G401.6 (cell line): ENCODE measurements around the gene UBA6.
"Not testable (repeated sequence)": the region's sequence is repeated elsewhere in the genome, so short reads cannot be mapped to it uniquely, and the experiment has no call there.

ENCODE experiments used
- FAIRE-seq: peaks from 2 replicates; lab custom pipeline; 2012; peaks lifted over from hg19 to GRCh38; lab: Jason Lieb, UNC

UBA6 gene

GRCh38 chr4:67713529-67714247 lies 12.7 kb upstream of the UBA6 start:
- FAIRE-seq = no peak

DNA sequence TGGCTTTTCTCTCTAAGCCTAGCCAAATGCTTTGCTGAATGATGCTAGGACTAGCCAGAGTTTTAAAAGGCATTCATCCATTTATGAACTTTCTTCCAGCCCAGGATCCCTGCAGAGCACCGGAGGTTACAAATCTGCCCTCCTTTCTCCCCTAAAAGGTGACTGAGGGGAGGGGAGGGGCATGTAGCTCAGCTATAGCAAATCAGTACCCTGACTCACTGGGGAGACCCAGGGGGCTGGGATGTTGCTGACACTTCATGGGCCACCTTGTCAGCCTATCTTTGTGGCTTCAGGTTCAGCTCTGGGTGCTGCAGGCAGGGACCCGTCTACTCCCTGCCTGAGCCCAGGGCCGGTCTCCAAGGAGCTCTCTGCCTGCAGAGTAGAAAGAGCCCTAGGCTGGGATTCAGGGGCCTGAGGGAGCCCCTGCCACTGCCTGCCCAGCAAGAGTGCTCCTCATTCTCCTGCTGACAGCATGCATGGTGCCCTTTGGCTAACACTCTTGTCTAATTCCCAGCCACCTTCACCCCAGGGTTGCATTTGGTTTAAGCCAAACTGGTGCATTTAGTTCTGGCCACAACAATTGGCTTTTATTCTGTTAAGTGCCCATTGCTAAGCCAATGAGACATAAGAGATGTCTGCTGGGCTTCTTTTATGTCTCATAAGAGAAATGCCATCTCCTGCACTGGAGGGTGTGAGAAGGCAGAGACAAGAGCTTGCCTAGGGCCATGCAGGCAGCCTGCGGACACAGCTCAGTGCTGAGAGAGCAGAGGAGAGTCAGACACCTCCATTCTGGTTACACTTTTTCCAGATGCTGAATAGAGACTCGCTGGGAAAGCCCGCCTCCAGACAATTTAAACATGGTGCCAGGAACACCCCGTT lies 11.9 kb upstream of the UBA6 start:
- no peak for FAIRE-seq

GRCh38 chr4:67712000-67712625 lies 11.2 kb upstream of the UBA6 start:
- no peak for FAIRE-seq

- not testable (repeated sequence) for FAIRE-seq
These were observed 5.7 kb upstream of the UBA6 start for GRCh38 chr4:67706682-67707081.

- FAIRE-seq = no peak
These were observed 3.9 kb upstream of the UBA6 start for GRCh38 chr4:67704843-67705242.

DNA sequence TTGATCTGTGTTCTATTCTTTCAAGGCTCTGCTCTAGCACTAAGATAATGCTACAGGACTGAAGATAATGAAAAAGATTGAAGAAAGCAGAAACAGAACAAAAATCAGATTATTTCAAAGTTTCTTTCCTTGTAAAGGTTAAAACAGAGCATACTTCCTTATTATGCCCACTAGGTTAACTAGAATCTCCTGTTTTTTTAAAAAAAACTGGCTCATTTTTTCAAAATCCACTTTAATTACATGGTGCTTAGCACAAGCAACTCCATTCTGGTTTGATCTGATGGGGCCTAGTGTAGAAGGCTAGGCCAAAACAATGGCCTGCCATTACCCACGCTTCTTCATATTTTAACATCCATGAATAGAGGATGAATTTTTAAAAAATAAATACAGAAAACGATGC lies 1.2 kb upstream of the UBA6 start:
- FAIRE-seq = no peak

DNA sequence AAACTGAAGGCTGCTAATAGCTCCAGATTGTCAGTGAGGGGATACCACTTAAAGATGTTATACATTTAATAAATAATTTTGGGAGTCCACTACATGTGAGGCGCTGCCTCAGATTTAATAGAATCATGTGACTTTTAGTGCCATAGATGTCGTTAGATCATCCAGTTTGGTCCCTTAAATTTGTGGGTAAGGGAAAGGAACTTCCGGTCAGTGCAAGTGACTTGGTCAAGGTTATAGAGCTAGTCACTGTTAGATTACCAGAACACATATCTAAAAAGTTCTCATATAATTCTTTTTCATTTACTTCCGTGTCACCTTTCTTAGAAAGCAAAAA lies 529 bp upstream of the UBA6 start:
- FAIRE-seq = peak; percentile 46

DNA sequence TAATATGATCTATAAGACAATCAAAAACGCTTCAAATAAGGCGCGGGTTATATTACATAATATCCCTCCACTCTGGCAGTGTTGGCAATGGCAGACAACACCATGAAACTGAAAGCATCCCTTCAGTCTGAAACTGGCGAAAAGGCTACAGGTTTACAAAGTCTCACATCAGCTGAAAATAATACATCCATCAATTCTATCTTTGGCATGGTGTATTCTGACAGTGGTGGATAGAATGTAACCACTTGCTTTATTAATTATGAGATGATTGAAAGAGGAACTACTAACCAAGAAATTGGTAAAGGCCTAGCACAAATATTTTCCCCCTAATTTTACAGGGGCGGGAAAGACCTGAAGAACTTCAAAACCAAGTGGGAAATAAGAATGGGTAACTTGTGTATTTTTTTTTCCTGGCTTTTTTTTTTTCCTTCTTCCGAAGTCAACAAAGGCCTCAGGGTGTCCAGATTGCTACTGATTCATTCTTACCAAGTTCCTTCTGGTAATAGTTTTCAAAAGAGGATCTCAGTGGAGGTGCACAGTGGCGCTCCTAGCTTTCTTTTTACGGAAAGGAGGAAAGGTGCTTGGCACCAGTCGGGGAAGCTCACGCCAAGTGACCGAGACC lies 728 bp downstream of the UBA6 start:
- peak; percentile 6 for FAIRE-seq

- no peak for FAIRE-seq
These were observed 1.4 kb downstream of the UBA6 start for GRCh38 chr4:67699603-67700002.

DNA sequence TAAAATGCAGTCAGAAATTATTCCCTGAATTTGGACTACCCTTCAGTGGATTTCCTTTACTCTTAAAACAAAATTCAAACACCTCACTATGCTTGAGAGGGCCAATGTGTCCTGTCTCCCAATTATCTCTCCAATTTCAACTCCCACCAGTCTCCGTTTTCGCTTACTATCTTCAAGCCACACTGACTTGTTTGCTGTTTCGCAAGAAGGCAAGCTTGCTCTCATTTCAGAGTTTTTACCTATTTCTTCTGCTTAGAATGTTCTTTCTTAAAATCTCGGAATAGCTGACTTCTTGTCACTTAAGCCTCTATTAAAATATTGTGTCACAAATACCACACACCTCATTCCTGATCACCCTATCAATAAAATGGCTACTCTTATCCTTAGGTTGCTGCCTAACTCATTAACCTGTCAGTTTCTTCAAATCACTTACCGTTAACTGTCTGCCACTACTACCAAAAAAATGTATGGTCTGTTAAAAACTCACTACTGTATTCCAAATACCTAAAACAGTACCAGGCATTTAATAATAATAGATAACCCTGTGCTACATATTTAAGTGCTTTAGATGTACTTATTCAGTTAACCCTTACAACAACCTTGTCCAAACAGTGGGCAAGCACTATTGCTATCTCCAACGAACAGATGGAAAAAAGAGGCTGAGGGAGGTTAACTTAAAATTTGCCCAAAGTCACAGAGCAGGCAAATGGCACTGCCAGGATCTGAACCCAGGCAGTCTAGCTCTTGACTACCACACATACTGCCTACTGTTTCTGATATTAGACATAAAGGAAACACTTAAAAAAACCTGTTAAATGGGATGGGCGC lies 2.9 kb downstream of the UBA6 start:
- no peak for FAIRE-seq

DNA sequence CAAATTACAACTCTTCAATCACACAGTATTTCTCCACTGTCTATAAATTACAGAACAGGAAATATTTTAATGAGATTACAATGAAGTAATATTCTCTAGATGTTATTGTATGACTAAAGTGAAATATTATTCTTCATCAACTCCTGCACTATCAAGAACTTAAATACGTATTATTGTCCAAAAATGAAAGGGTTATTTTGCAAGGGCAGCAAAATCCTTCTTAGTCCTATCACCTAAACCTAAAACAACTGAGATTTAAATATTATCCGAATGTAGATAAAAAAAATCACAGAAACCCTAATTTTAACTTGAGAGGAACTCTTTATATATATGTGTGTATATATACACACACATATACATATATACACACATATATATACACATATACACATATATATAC lies 4.9 kb downstream of the UBA6 start:
- FAIRE-seq = no peak

GRCh38 chr4:67694662-67695061 lies 6.3 kb downstream of the UBA6 start:
- no peak for FAIRE-seq

DNA sequence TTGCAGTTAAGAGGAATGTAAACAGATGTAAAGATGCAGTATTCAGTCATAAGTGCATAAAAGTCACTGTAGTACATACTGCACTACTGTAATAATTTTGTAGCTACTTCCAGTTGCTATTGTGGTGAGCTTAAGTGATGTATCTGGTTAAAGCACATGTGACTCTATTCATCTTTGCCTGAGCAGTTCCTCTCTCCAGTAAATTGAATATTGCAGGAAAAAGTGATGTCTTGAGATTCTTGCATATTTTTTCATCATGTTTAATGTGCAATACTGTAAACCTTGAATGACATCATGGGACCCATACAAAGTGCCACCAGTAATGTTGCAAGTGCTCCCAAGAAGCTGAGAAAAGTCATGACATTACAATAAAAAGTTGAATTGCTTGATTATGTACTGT lies 9.6 kb downstream of the UBA6 start:
- no peak for FAIRE-seq

DNA sequence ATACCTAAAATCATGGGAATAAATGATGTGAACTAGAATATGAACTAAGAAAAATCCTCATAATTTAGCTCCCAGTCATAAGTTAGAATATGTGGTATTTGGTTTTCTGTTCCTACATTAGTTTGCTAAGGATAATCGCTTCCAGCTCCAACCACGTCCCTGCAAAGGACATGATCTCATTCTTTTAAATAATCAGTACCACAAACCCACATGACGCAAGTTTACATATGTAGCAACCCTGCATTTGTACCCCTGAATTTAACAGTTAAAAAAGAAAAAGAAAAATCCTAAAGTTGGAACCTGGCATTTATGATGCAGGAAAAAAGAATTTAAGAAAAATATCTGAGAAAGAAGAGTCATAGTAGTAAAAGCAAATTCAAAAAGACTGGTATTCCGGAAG lies 13.3 kb downstream of the UBA6 start:
- FAIRE-seq = no peak

DNA sequence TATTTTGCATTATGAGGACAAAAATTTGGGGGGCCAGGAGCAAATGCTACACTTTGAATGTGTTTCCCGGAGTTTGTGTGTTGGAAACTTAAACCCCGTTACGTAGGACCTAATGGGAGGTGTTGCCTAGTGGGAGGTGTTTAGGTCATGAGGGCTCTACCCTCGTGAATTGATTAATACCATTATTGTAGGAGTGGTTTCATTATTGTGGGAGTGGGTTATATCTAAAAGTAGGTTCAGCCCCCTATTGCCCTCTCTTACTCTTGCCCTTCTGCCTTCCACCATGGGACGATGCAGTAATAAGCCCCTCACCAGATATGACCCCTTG lies 15.5 kb downstream of the UBA6 start:
- no peak for FAIRE-seq

GRCh38 chr4:67684839-67685531 lies 16.0 kb downstream of the UBA6 start:
- no peak for FAIRE-seq

- FAIRE-seq = no peak
These were observed 18.7 kb downstream of the UBA6 start for GRCh38 chr4:67682266-67682665.

DNA sequence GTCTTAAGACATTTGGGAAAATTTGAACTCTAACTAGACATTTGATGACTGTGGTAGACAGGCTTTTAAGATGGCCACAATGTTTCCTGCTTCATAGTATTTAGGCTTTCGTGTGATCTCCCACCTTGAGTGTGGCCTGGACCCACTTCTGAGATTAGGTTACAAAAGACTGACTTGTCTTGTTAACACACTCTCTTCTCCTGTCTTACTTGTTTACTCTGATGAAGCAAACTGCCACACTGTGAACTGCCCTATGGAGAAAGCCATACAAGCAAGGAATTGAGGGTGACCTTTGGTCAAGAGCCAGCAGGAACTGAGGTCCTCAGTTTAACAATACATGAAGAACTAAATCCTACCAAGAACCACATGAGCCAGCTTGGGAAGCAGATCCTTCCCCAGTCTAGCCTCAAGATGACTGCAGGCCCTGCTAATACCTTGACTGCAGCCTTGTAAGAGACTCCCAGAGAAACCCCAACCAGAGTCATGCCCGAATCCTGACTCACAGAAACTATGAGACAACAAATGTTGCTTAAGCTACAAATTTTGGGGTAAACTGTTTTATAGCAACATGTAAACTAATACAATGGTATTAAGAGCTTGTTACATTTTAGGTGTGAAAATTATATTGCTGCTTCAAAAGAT lies 20.3 kb downstream of the UBA6 start:
- FAIRE-seq = no peak

- FAIRE-seq = no peak
These were observed 22.3 kb downstream of the UBA6 start for GRCh38 chr4:67678612-67679011.

DNA sequence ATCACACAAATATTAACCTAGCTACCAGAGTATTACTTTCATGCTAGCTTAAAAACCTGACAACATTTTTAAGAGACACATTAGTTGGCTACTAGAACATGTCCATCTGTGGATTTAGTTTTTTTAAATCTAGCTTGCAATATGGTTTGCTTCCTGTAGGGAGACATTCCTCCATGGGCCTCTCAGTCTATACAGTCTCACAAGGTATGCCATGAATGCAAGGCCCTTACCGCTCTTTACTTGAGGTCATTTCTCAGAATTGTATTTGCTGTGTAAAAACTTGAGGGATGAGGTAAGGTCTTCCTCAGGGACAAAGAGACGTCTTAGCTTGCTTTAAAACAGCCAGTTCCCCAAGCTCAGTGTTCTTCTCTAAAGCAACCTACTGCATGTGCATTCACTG lies 26.9 kb downstream of the UBA6 start:
- FAIRE-seq = no peak

- FAIRE-seq = no peak
These were observed 32.6 kb downstream of the UBA6 start for GRCh38 chr4:67668315-67668714.
